ENCODE data around the gene ITGA1.
"Not testable (repeated sequence)": the region's sequence is repeated elsewhere in the genome, so short reads cannot be mapped to it uniquely, and the experiment has no call there.

ITGA1 gene

GRCh38 chr5:52787600-52788504, at the start of gene ITGA1, which contains the start of gene PELO:
Gene ITGA1 (plus strand): TSS chr5:52787916. CDS start chr5:52788354, 438 bp downstream.
Gene PELO (plus strand): TSS chr5:52787916. CDS start chr5:52800395, 12,479 bp downstream.
- H3K36me3 ChIP-seq (ENCODE audit: insufficient read depth, low read depth, low read length): no peaks in the 10 kb centered on the region
- H3K4me1 ChIP-seq (ENCODE audit: insufficient read depth, low read length): peaks cover 10% of the 10 kb centered on the region; the same call in 1 of the 2 replicates
- H3K4me3 ChIP-seq (ENCODE audit: low read length): peak within 1 kb of the TSS; percentile 83
- H3K9me3 ChIP-seq (ENCODE audit: insufficient read depth, low read depth, low read length): no peaks in the 10 kb centered on the region
- H3K27ac ChIP-seq (ENCODE audit: low read length): no peak within 1 kb of the TSS
- peaks cover 29% of the 10 kb centered on the region for H3K27me3 ChIP-seq (ENCODE audit: insufficient read depth, low read length)
- H3K9ac ChIP-seq (ENCODE audit: low read depth, low read length): peak within 1 kb of the TSS; percentile 68; the same call in 1 of the 2 replicates

DNA sequence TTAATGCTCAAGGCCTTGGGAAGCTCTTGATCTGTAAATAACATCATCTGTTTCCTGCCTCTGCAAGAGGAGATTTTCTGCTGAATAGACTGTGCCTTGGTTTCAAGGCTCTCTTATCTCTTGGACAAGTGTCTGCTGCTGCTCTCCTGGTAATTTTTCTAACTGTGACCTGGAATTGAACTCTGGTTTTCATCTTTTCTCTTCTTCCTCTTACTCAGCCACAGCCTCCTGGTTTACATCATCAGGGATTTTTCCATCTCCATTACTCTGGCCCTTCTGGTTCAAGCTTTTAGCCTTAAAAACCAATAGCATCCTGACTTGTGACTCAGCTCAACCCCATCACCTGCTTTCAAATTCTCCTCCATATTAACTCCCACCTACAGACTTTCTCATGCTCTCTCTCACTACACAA, 49.6 kb upstream of the ITGA1 start:
- no peak overlapping the region for H3K27ac ChIP-seq (ENCODE audit: low read length)
- H3K36me3 ChIP-seq (ENCODE audit: insufficient read depth, low read depth, low read length): no peaks in the 10 kb centered on the region
- no peak overlapping the region for H3K9ac ChIP-seq (ENCODE audit: low read depth, low read length)
- H3K27me3 ChIP-seq (ENCODE audit: insufficient read depth, low read length): no peaks in the 10 kb centered on the region
- H3K4me1 ChIP-seq (ENCODE audit: insufficient read depth, low read length): no peaks in the 10 kb centered on the region
- H3K9me3 ChIP-seq (ENCODE audit: insufficient read depth, low read depth, low read length): no peaks in the 10 kb centered on the region
- no peak overlapping the region for H3K4me3 ChIP-seq (ENCODE audit: low read length)

GRCh38 chr5:52740007-52740406, 47.7 kb upstream of the ITGA1 start:
- no peaks in the 10 kb centered on the region for H3K9me3 ChIP-seq (ENCODE audit: insufficient read depth, low read depth, low read length)
- H3K27ac ChIP-seq (ENCODE audit: low read length): no peak overlapping the region
- H3K4me1 ChIP-seq (ENCODE audit: insufficient read depth, low read length): no peaks in the 10 kb centered on the region

DNA sequence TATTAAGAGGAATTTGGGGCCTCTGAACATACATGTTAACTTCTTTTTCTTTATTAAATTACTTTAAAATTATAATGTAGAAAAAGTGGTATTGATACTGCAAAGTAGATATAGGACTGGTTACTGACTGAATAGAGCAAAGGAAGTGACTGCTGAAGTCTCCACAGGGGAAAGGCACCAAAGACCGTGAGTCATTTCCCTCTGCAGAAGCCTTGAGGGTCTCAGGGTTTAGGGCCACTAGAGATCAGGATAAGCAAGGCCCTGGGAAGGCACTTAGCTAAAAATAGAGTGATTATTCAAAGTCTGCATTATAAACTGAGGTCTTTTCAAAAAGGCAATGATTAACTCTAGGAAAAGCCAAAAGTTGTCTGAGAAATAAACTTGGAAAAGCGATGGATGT, 44.7 kb upstream of the ITGA1 start:
- Histone ChIP-seq H3K9me3 (ENCODE audit: insufficient read depth, low read depth, low read length) (no peaks in the 10 kb centered on the region), H3K27me3 (ENCODE audit: insufficient read depth, low read length) (no peaks in the 10 kb centered on the region), H3K27ac (ENCODE audit: low read length) (no peak overlapping the region), H3K9ac (ENCODE audit: low read depth, low read length) (no peak overlapping the region), H3K4me1 (ENCODE audit: insufficient read depth, low read length) (no peaks in the 10 kb centered on the region), H3K4me3 (ENCODE audit: low read length) (no peak overlapping the region), H3K36me3 (ENCODE audit: insufficient read depth, low read depth, low read length) (no peaks in the 10 kb centered on the region)

More at GRCh38 chr5:52740007-52740406, 47.7 kb upstream of the ITGA1 start:
- Histone ChIP-seq H3K4me3 (ENCODE audit: low read length) (no peak overlapping the region), H3K27me3 (ENCODE audit: insufficient read depth, low read length) (no peaks in the 10 kb centered on the region), H3K9ac (ENCODE audit: low read depth, low read length) (no peak overlapping the region), H3K36me3 (ENCODE audit: insufficient read depth, low read depth, low read length) (no peaks in the 10 kb centered on the region)

DNA sequence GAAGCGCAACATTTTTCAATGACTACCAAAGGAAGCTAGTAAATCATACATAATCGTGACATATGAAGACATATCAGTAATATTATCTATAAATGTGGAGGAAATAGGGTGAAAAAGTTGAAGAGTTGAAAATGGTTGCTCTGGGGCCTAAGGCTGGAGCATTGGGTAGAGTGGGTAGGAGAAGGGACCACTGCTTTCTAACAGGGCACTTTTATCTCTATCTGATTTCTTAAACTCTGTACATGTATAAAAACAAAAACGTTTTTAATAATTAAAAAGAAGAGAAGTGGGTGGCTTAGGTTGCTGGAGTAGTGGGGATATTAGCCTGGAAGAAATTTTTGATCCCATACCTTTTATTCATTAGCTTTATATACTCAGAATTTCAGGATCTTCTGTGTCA, 44.2 kb upstream of the ITGA1 start:
- Histone ChIP-seq H3K4me1 (ENCODE audit: insufficient read depth, low read length) (no peaks in the 10 kb centered on the region), H3K27me3 (ENCODE audit: insufficient read depth, low read length) (no peaks in the 10 kb centered on the region), H3K9ac (ENCODE audit: low read depth, low read length) (no peak overlapping the region), H3K36me3 (ENCODE audit: insufficient read depth, low read depth, low read length) (no peaks in the 10 kb centered on the region), H3K9me3 (ENCODE audit: insufficient read depth, low read depth, low read length) (no peaks in the 10 kb centered on the region), H3K27ac (ENCODE audit: low read length) (no peak overlapping the region), H3K4me3 (ENCODE audit: low read length) (no peak overlapping the region)

GRCh38 chr5:52743970-52744369, 43.7 kb upstream of the ITGA1 start:
- Histone ChIP-seq H3K4me1 (ENCODE audit: insufficient read depth, low read length) (no peaks in the 10 kb centered on the region), H3K4me3 (ENCODE audit: low read length) (no peak overlapping the region), H3K9me3 (ENCODE audit: insufficient read depth, low read depth, low read length) (no peaks in the 10 kb centered on the region), H3K27me3 (ENCODE audit: insufficient read depth, low read length) (no peaks in the 10 kb centered on the region), H3K9ac (ENCODE audit: low read depth, low read length) (no peak overlapping the region), H3K27ac (ENCODE audit: low read length) (no peak overlapping the region), H3K36me3 (ENCODE audit: insufficient read depth, low read depth, low read length) (no peaks in the 10 kb centered on the region)

DNA sequence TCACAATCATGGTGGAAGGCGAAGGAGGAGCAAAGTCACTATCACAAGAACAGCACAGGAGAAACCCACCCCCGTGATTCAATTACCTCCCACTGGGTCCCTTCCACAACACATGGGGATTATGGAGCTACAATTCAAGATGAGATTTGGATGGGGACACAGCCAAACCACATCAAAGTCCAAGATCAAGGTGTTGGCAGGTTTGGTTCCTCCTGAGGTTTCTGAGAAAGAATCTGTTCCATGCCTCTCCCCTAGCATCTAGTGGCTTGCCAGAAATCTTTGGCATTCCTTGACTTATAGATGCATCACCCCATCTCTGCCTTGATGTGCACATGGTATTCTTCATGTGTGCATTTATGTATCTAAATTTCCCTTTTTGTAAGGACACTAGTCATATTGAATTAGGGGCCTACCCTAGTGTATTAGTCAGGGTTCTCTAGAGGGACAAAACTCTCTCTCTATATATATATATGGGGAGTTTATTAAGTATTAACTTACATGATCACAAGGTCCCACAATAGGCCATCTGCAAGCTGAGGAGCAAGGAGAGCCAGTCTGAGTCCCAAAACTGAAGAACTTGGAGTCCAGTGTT, 42.8 kb upstream of the ITGA1 start:
- H3K4me1 ChIP-seq (ENCODE audit: insufficient read depth, low read length); H3K27ac ChIP-seq (ENCODE audit: low read length); H3K27me3 ChIP-seq (ENCODE audit: insufficient read depth, low read length); H3K4me3 ChIP-seq (ENCODE audit: low read length); H3K36me3 ChIP-seq (ENCODE audit: insufficient read depth, low read depth, low read length); H3K9me3 ChIP-seq (ENCODE audit: insufficient read depth, low read depth, low read length); H3K9ac ChIP-seq (ENCODE audit: low read depth, low read length): not testable (repeated sequence)

DNA sequence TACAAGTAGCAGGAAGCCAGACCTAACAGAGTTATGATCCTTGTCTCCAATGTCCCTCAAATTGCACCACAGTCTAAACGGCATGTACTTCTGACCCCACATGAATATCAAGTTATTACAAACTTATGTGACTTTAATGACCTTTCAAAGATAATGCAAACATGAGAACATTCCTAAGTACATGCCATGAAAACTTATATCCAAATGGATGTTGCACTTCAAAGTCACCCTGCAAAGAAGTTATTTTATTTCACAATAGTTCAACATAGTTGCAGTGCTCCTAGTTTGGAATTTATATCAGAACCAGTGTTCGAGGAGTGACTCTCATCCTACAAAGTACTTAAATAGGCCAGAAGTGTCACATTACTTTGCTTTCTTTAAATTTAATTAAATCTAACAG, 41.2 kb upstream of the ITGA1 start:
- H3K4me1 ChIP-seq (ENCODE audit: insufficient read depth, low read length): peaks cover 5% of the 10 kb centered on the region; the same call in 1 of the 2 replicates
- no peak overlapping the region for H3K4me3 ChIP-seq (ENCODE audit: low read length)

GRCh38 chr5:52748590-52748989, 39.1 kb upstream of the ITGA1 start:
- H3K27me3 ChIP-seq (ENCODE audit: insufficient read depth, low read length): no peaks in the 10 kb centered on the region
- no peaks in the 10 kb centered on the region for H3K36me3 ChIP-seq (ENCODE audit: insufficient read depth, low read depth, low read length)
- H3K9ac ChIP-seq (ENCODE audit: low read depth, low read length): no peak overlapping the region

More for the DNA sequence above, 41.2 kb upstream of the ITGA1 start:
- H3K36me3 ChIP-seq (ENCODE audit: insufficient read depth, low read depth, low read length): no peaks in the 10 kb centered on the region
- no peaks in the 10 kb centered on the region for H3K27me3 ChIP-seq (ENCODE audit: insufficient read depth, low read length)
- H3K27ac ChIP-seq (ENCODE audit: low read length): no peak overlapping the region
- H3K9ac ChIP-seq (ENCODE audit: low read depth, low read length): no peak overlapping the region
- no peaks in the 10 kb centered on the region for H3K9me3 ChIP-seq (ENCODE audit: insufficient read depth, low read depth, low read length)

DNA sequence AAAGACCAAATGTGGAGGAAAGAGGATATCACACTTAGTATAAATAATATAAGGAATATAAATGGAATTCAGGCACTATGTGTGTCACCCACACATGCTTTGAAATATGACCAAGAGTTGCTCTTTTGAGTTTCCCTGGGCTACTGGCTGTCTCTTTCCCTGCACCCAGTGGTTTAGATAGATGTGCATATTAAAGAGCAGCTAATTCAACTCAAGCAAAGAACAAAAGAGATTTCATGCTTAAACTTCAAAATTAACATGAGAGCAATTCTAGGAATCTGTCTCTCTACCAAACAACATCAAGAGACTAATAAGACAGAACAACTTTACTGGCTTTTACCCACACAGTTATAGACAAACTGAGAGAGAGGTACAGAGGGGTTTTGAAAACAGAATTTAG, 38.0 kb upstream of the ITGA1 start:
- no peaks in the 10 kb centered on the region for H3K27me3 ChIP-seq (ENCODE audit: insufficient read depth, low read length)
- no peak overlapping the region for H3K27ac ChIP-seq (ENCODE audit: low read length)
- H3K9me3 ChIP-seq (ENCODE audit: insufficient read depth, low read depth, low read length): no peaks in the 10 kb centered on the region
- peaks cover 5% of the 10 kb centered on the region; the same call in 1 of the 2 replicates for H3K4me1 ChIP-seq (ENCODE audit: insufficient read depth, low read length)
- no peak overlapping the region for H3K9ac ChIP-seq (ENCODE audit: low read depth, low read length)
- no peaks in the 10 kb centered on the region for H3K36me3 ChIP-seq (ENCODE audit: insufficient read depth, low read depth, low read length)
- H3K4me3 ChIP-seq (ENCODE audit: low read length): no peak overlapping the region

More at GRCh38 chr5:52748590-52748989, 39.1 kb upstream of the ITGA1 start:
- H3K4me1 ChIP-seq (ENCODE audit: insufficient read depth, low read length): peaks cover 5% of the 10 kb centered on the region; the same call in 1 of the 2 replicates
- no peak overlapping the region for H3K27ac ChIP-seq (ENCODE audit: low read length)
- H3K4me3 ChIP-seq (ENCODE audit: low read length): no peak overlapping the region
- no peaks in the 10 kb centered on the region for H3K9me3 ChIP-seq (ENCODE audit: insufficient read depth, low read depth, low read length)

GRCh38 chr5:52751137-52751536, 36.6 kb upstream of the ITGA1 start:
- peaks cover 5% of the 10 kb centered on the region; the same call in 1 of the 2 replicates for H3K4me1 ChIP-seq (ENCODE audit: insufficient read depth, low read length)

GRCh38 chr5:52754051-52754450, 33.7 kb upstream of the ITGA1 start:
- no peak overlapping the region for H3K4me3 ChIP-seq (ENCODE audit: low read length)
- no peak overlapping the region for H3K27ac ChIP-seq (ENCODE audit: low read length)
- peaks cover 5% of the 10 kb centered on the region; the same call in 1 of the 2 replicates for H3K4me1 ChIP-seq (ENCODE audit: insufficient read depth, low read length)
- H3K9me3 ChIP-seq (ENCODE audit: insufficient read depth, low read depth, low read length): no peaks in the 10 kb centered on the region
- no peak overlapping the region for H3K9ac ChIP-seq (ENCODE audit: low read depth, low read length)
- H3K36me3 ChIP-seq (ENCODE audit: insufficient read depth, low read depth, low read length): no peaks in the 10 kb centered on the region
- H3K27me3 ChIP-seq (ENCODE audit: insufficient read depth, low read length): no peaks in the 10 kb centered on the region

More at GRCh38 chr5:52751137-52751536, 36.6 kb upstream of the ITGA1 start:
- Histone ChIP-seq H3K27ac (ENCODE audit: low read length) (no peak overlapping the region), H3K36me3 (ENCODE audit: insufficient read depth, low read depth, low read length) (no peaks in the 10 kb centered on the region), H3K9ac (ENCODE audit: low read depth, low read length) (no peak overlapping the region), H3K4me3 (ENCODE audit: low read length) (no peak overlapping the region), H3K27me3 (ENCODE audit: insufficient read depth, low read length) (no peaks in the 10 kb centered on the region), H3K9me3 (ENCODE audit: insufficient read depth, low read depth, low read length) (no peaks in the 10 kb centered on the region)

Measured in iPS-20b (cell line).